ENCODE results near the gene TBC1D7.

DNA sequence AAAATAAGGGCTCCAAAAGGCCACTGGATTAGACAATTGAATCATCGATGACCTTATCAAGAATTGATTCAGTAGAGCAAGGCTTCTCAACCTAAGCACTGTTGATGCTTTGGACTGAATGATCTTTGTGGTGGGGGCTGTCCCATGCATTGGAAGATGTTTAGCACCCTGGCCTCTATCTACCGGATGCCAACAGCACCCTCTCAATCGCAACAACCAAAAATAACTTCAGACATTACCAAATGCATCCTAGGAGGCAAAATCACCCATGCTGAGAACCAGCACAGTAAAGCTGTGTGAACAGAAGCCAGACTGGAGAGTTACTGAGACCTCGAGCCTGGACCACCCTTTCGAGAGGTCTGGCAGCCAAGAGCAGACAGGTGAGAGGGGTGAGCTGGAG lies 67.5 kb downstream of the TBC1D7 start:
- TF ChIP-seq, protein P1, sequence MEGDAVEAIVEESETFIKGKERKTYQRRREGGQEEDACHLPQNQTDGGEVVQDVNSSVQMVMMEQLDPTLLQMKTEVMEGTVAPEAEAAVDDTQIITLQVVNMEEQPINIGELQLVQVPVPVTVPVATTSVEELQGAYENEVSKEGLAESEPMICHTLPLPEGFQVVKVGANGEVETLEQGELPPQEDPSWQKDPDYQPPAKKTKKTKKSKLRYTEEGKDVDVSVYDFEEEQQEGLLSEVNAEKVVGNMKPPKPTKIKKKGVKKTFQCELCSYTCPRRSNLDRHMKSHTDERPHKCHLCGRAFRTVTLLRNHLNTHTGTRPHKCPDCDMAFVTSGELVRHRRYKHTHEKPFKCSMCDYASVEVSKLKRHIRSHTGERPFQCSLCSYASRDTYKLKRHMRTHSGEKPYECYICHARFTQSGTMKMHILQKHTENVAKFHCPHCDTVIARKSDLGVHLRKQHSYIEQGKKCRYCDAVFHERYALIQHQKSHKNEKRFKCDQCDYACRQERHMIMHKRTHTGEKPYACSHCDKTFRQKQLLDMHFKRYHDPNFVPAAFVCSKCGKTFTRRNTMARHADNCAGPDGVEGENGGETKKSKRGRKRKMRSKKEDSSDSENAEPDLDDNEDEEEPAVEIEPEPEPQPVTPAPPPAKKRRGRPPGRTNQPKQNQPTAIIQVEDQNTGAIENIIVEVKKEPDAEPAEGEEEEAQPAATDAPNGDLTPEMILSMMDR (IDR thresholded peaks at IDR 0.05): no peak
- TF ChIP-seq POLR2A (IDR thresholded peaks at IDR 0.05): no peak

All from uterus (tissue), 2 donors.